SK-N-SH treated with all-trans-retinoic acid at 6 μM for 48 hours (cell line): ENCODE measurements around the gene CD79A.

Source experiments
- ARNTL ChIP-seq: fragments of 450-650 bp; formaldehyde crosslinking; IDR thresholded peaks from 2 replicates; pipeline ENCODE4 v1.5.0; 2020; ENCODE audit warnings: low read depth, mild to moderate bottlenecking, moderate library complexity, borderline replicate concordance
- PATZ1 ChIP-seq: fragments of 250-450 bp; sonication (Bioruptor Pico); IDR thresholded peaks from 2 replicates; pipeline ENCODE4 v1.8.0; 2020; ENCODE audit warnings: mild to moderate bottlenecking, moderate library complexity, borderline replicate concordance
- POU6F1 ChIP-seq: fragments of 250-450 bp; sonication (Bioruptor Pico); IDR thresholded peaks from 2 replicates; pipeline ENCODE4 v1.8.0; 2021; ENCODE audit warnings: low read depth, mild to moderate bottlenecking, moderate library complexity, borderline replicate concordance
- PPARA ChIP-seq: fragments of 250-450 bp; sonication (Bioruptor Pico); IDR thresholded peaks from 2 replicates; pipeline ENCODE4 v1.5.0; 2020; ENCODE audit warnings: mild to moderate bottlenecking, borderline replicate concordance
- TCF4 ChIP-seq: fragments of 250-450 bp; sonication (Bioruptor Pico); IDR thresholded peaks from 2 replicates; pipeline ENCODE4 v1.8.0; 2021; ENCODE audit warnings: mild to moderate bottlenecking, moderate library complexity, borderline replicate concordance
- ZFP3 ChIP-seq: fragments of 250-450 bp; sonication (Bioruptor Pico); IDR thresholded peaks from 2 replicates; pipeline ENCODE4 v1.5.0; 2020; ENCODE audit warnings: mild to moderate bottlenecking, moderate library complexity

GRCh38 chr19:41862445-41862986 is 14.6 kb upstream of the CD79A start:
- TF ChIP-seq TCF4 (CRISPR knock-in tag): no peak
- no peak for TF ChIP-seq POU6F1 (CRISPR knock-in tag)
- TF ChIP-seq PATZ1 (CRISPR knock-in tag): no peak
- TF ChIP-seq ZFP3 (CRISPR knock-in tag): no peak
- no peak for TF ChIP-seq PPARA (CRISPR knock-in tag)
- TF ChIP-seq ARNTL (CRISPR knock-in tag): no peak
